Colonic mucosa (tissue), 4 donors: ENCODE measurements around the gene CIB4. TPM values are rescaled to one million over a fixed set of nuclear protein-coding genes. Genes with fewer than 3 reads are reported as not detected.

ENCODE experiments used
- DNase-seq: peaks from one replicate; pipeline ENCODE4 v3.0.0-alpha.2; 2020
- H3K27ac ChIP-seq: fragments of 200-600 bp; one replicate; pipeline ENCODE4 v1.8.0; 2021
- H3K27me3 ChIP-seq: fragments of 200-600 bp; one replicate; pipeline ENCODE4 v1.8.0; 2021
- H3K36me3 ChIP-seq: fragments of 200-600 bp; one replicate; pipeline ENCODE4 v1.8.0; 2021
- H3K4me1 ChIP-seq: fragments of 200-600 bp; one replicate; pipeline ENCODE4 v1.8.0; 2021; ENCODE audit warnings: mild to moderate bottlenecking
- H3K4me3 ChIP-seq: fragments of 200-600 bp; one replicate; pipeline ENCODE4 v1.8.0; 2021
- H3K9ac ChIP-seq, 2 donors: one replicate each; pipeline ENCODE4 v1.7.0; 2013; ENCODE audit warnings: control low read depth in 2 of 2, low read depth in 2 of 2, low read length in 2 of 2
- H3K9me3 ChIP-seq: fragments of 200-600 bp; one replicate; pipeline ENCODE4 v1.8.0; 2021
- intact Hi-C: fragments of 100-400 bp; cut with DNase I; formaldehyde crosslinking; loops from one replicate; pipeline ENCODE4 v1.14.1; 2022
- total RNA-seq, 2 donors: library from RNA; stranded (reverse); fragmentation: NEBNext Ultra II Directional in 1 of 2; extraction: Animal tissue kit (Norgen Biotek cat#: 25700) in 1 of 2; gene quantifications; one replicate each; pipeline ENCODE4 v1.2.1, GENCODE V29; 2021
- TF ChIP-seq, protein P1 (sequence below): fragments of 200-600 bp; IDR thresholded peaks from one replicate; pipeline ENCODE4 v1.8.0; 2022; ENCODE audit warnings: antibody characterized with exemption, mild to moderate bottlenecking
- donor health status: healthy.
- donor health status: DM: no; HTN: no; CAD: no.
- donor health status: DM: no; HTN: no; CAD: no.

Gene CIB4
- total RNA-seq, 2 donors from 2014 or later, result not detected

GRCh38 chr2:26612522-26613240, 28.5 kb downstream of the CIB4 start:
- intact Hi-C loops, result no loop called here
- DNase-seq, result peak; percentile 39
- TF ChIP-seq, protein P1, sequence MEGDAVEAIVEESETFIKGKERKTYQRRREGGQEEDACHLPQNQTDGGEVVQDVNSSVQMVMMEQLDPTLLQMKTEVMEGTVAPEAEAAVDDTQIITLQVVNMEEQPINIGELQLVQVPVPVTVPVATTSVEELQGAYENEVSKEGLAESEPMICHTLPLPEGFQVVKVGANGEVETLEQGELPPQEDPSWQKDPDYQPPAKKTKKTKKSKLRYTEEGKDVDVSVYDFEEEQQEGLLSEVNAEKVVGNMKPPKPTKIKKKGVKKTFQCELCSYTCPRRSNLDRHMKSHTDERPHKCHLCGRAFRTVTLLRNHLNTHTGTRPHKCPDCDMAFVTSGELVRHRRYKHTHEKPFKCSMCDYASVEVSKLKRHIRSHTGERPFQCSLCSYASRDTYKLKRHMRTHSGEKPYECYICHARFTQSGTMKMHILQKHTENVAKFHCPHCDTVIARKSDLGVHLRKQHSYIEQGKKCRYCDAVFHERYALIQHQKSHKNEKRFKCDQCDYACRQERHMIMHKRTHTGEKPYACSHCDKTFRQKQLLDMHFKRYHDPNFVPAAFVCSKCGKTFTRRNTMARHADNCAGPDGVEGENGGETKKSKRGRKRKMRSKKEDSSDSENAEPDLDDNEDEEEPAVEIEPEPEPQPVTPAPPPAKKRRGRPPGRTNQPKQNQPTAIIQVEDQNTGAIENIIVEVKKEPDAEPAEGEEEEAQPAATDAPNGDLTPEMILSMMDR, result no peak
- H3K9me3 ChIP-seq, result no peaks in the 10 kb centered on the region
- no peaks in the 10 kb centered on the region for H3K4me1 ChIP-seq
- H3K36me3 ChIP-seq, result no peaks in the 10 kb centered on the region
- H3K4me3 ChIP-seq, result no peak overlapping the region
- H3K27ac ChIP-seq, result no peak overlapping the region
- no peak overlapping the region for H3K9ac ChIP-seq
- no peaks in the 10 kb centered on the region for H3K27me3 ChIP-seq

- intact Hi-C loops, result no loop called here
- Histone ChIP-seq H3K9ac (no peak overlapping the region), H3K27ac (no peak overlapping the region), H3K4me3 (no peak overlapping the region), H3K9me3 (no peaks in the 10 kb centered on the region), H3K4me1 (no peaks in the 10 kb centered on the region), H3K27me3 (no peaks in the 10 kb centered on the region), H3K36me3 (no peaks in the 10 kb centered on the region)
- TF ChIP-seq, protein P1, result no peak
- DNase-seq, result no peak
Measured at GRCh38 chr2:26612034-26612433, 29.1 kb downstream of the CIB4 start.

DNA sequence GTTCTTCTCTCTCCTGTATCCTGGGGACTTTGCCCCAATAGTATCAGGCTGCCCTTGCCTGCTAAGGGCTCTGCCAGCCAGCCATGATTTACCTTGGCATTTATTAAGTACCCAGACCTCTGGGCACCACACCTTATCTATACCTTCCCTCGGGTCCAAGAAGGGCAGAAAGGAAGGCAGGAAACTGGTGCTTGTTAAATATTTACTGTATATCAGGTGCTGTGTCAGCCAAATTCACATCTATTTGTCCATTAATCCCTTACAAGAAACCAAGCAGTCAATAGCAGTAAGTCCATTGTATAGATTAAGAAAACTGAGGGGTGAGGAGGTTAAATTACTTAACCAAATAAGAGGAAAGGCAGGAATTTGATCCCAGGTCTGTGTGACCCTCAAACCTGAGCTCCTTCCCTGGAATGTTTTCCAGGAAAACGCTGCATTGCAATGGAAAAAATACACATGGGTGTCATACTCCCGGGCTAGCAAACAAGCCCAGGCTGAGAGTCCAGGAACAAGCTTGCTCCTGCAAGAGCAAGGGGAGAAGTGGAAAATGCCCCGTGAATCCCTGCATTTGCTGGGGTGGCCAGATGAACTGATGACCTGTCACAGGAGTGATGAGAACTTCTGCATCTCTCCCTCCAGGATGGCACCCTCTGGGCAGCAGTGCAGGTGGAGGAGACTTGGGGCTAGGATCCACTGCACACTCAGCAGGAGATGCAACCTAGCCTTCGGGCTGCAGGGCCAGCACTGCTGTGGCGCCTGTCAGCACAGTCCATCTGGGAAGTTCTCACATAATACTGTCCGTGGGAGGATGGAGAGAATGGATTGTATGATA, 30.4 kb downstream of the CIB4 start:
- Histone ChIP-seq H3K27ac (no peak overlapping the region), H3K36me3 (no peaks in the 10 kb centered on the region), H3K9me3 (no peaks in the 10 kb centered on the region), H3K4me1 (no peaks in the 10 kb centered on the region), H3K9ac (no peak overlapping the region), H3K27me3 (no peaks in the 10 kb centered on the region), H3K4me3 (no peak overlapping the region)
- no peak for DNase-seq
- intact Hi-C loops, result no loop called here
- TF ChIP-seq, protein P1, result no peak

GRCh38 chr2:26609839-26610277, 31.3 kb downstream of the CIB4 start:
- H3K36me3 ChIP-seq, result no peaks in the 10 kb centered on the region
- H3K9ac ChIP-seq, result no peak overlapping the region
- H3K9me3 ChIP-seq, result no peaks in the 10 kb centered on the region
- no peak overlapping the region for H3K27ac ChIP-seq
- TF ChIP-seq, protein P1, result no peak
- no peaks in the 10 kb centered on the region for H3K4me1 ChIP-seq
- intact Hi-C loops, result no loop called here
- H3K27me3 ChIP-seq, result no peaks in the 10 kb centered on the region
- no peak for DNase-seq
- no peak overlapping the region for H3K4me3 ChIP-seq

- Histone ChIP-seq H3K36me3 (no peaks in the 10 kb centered on the region), H3K9ac (no peak overlapping the region), H3K4me1 (no peaks in the 10 kb centered on the region), H3K27me3 (no peaks in the 10 kb centered on the region), H3K4me3 (no peak overlapping the region), H3K9me3 (no peaks in the 10 kb centered on the region), H3K27ac (no peak overlapping the region)
- intact Hi-C loops, result no loop called here
- TF ChIP-seq, protein P1, result no peak
- DNase-seq, result no peak
Measured at GRCh38 chr2:26609205-26609631, 31.9 kb downstream of the CIB4 start.
